Hippocampal formation (tissue), 2 donors: Measurements from ENCODE around the gene GMNN.
"Not testable (repeated sequence)": the region's sequence is repeated elsewhere in the genome, so short reads cannot be mapped to it uniquely, and the experiment has no call there.

Experiments
- DNase-seq, 2 donors: peaks; one replicate each; lab custom pipeline; 2025; lab: John Stamatoyannopoulos, UW

GMNN gene

GRCh38 chr6:24761193-24761835 is 13.4 kb upstream of the GMNN start:
- DNase-seq = no peak

GRCh38 chr6:24761851-24762250 is 12.9 kb upstream of the GMNN start:
- no peak for DNase-seq

GRCh38 chr6:24763578-24763977 is 11.2 kb upstream of the GMNN start:
- no peak for DNase-seq

GRCh38 chr6:24764833-24765828 is 9.6 kb upstream of the GMNN start:
- not testable (repeated sequence) for DNase-seq

- not testable (repeated sequence) for DNase-seq
Observed at GRCh38 chr6:24765968-24766367, 8.8 kb upstream of the GMNN start.

GRCh38 chr6:24766680-24767462 is 7.9 kb upstream of the GMNN start:
- peak in 1 of 2 donors; percentile 60 for DNase-seq

GRCh38 chr6:24768361-24768760 is 6.4 kb upstream of the GMNN start:
- DNase-seq = no peak

- DNase-seq = no peak
Observed at GRCh38 chr6:24775520-24776058, 852 bp downstream of the GMNN start.

- DNase-seq = no peak
Observed at GRCh38 chr6:24777227-24777626, 2.5 kb downstream of the GMNN start.

- no peak for DNase-seq
Observed at GRCh38 chr6:24778121-24778520, 3.4 kb downstream of the GMNN start.

GRCh38 chr6:24778878-24779277 is 4.1 kb downstream of the GMNN start:
- DNase-seq = no peak

GRCh38 chr6:24779416-24780016 is 4.8 kb downstream of the GMNN start:
- DNase-seq = no peak

- no peak for DNase-seq
Observed at GRCh38 chr6:24780206-24780605, 5.5 kb downstream of the GMNN start.

- DNase-seq = no peak
Observed at GRCh38 chr6:24788031-24788665, 13.4 kb downstream of the GMNN start.

GRCh38 chr6:24795106-24795505 is 20.4 kb downstream of the GMNN start:
- no peak for DNase-seq

GRCh38 chr6:24796616-24797290 is 22.0 kb downstream of the GMNN start:
- DNase-seq = no peak

GRCh38 chr6:24797596-24798216 is 23.0 kb downstream of the GMNN start:
- no peak for DNase-seq

- no peak for DNase-seq
Observed at GRCh38 chr6:24798740-24799540, 24.2 kb downstream of the GMNN start, which contains the start of gene ARMH2. ARMH2 (minus strand) TSS chr6:24798917; CDS start chr6:24798857, 60 bp downstream.

- no peak for DNase-seq
Observed at GRCh38 chr6:24799541-24799915, 24.8 kb downstream of the GMNN start.
